IMR-90 (cell line): ENCODE measurements around the gene LYRM4. TPM values are rescaled to one million over a fixed set of nuclear protein-coding genes. Genes with fewer than 3 reads are reported as not detected.

Experiments used
- ATAC-seq: fragments of 200-7000 bp; cut with Tn5 transposase; 2 replicates; pipeline ENCODE4 v1.9.1; 2020; ENCODE audit warnings: low read depth, mild to moderate bottlenecking, moderate library complexity
- BruUV-seq: library from RNA; stranded (reverse); fragments of 400-500 nt; replicated peaks from 2 replicates; lab custom pipeline; 2021; lab: Mats Ljungman, UMichigan
- CTCF ChIA-PET: fragments of 300-600 bp; formaldehyde crosslinking; extraction: SDS; loops from one replicate; lab custom pipeline; 2021; ENCODE audit warnings: antibody characterized with exemption; lab: Yijun Ruan, JAX
- POLR2A ChIA-PET: fragments of 300-600 bp; sonication (Branson Sonifier 250); formaldehyde crosslinking; loops from one replicate; lab custom pipeline; 2022; ENCODE audit warnings: antibody characterized with exemption; ENCODE audit not compliant: unreplicated experiment; lab: Charles Lee
- DNase-seq: peaks from one replicate; pipeline ENCODE4 v3.0.0; 2013
- H2AFZ ChIP-seq: replicated peaks from 2 replicates; pipeline ENCODE3; 2013; ENCODE audit warnings: low read length, mild to moderate bottlenecking; ENCODE audit not compliant: poor library complexity
- H2AK5ac ChIP-seq: 2 replicates; pipeline ENCODE4 v1.6.1; 2013; ENCODE audit warnings: low read depth, low read length, inconsistent platforms
- H2AK9ac ChIP-seq: replicated peaks from 2 replicates; pipeline ENCODE3; 2013; ENCODE audit warnings: mild to moderate bottlenecking, low read depth, low read length, moderate library complexity; ENCODE audit not compliant: poor library complexity
- H2BK120ac ChIP-seq: 2 replicates; pipeline ENCODE4 v1.6.1; 2013; ENCODE audit warnings: low read depth, low read length, inconsistent platforms
- H2BK15ac ChIP-seq: 3 replicates; pipeline ENCODE4 v1.6.1; 2013; ENCODE audit warnings: low read depth, low read length, inconsistent platforms
- H2BK20ac ChIP-seq: 2 replicates; pipeline ENCODE4 v1.6.1; 2013; ENCODE audit warnings: low read depth, mild to moderate bottlenecking, inconsistent platforms, low read length, moderate library complexity
- H2BK5ac ChIP-seq: 2 replicates; pipeline ENCODE4 v1.6.1; 2013; ENCODE audit warnings: mild to moderate bottlenecking, low read depth, low read length, inconsistent platforms; ENCODE audit not compliant: poor library complexity, severe bottlenecking
- H3K14ac ChIP-seq: replicated peaks from 2 replicates; pipeline ENCODE4 v1.6.1; 2013; ENCODE audit warnings: low read depth, low read length, inconsistent platforms
- H3K18ac ChIP-seq: 2 replicates; pipeline ENCODE4 v1.6.1; 2013; ENCODE audit warnings: low read depth, low read length, control low read depth
- H3K23ac ChIP-seq: 2 replicates; pipeline ENCODE4 v1.6.1; 2013; ENCODE audit warnings: low read depth, low read length, inconsistent platforms
- H3K27ac ChIP-seq: 2 replicates; pipeline ENCODE4 v1.5.1; 2013; ENCODE audit warnings: mild to moderate bottlenecking, control low read depth, low read length; ENCODE audit not compliant: insufficient read depth
- H3K27me3 ChIP-seq: 2 replicates; pipeline ENCODE4 v1.6.1; 2013; ENCODE audit warnings: low read length; ENCODE audit not compliant: control insufficient read depth, insufficient read depth
- H3K36me3 ChIP-seq: 2 replicates; pipeline ENCODE4 v1.6.1; 2013; ENCODE audit warnings: low read length, mixed read lengths; ENCODE audit not compliant: control insufficient read depth, insufficient read depth
- H3K4ac ChIP-seq: 2 replicates; pipeline ENCODE4 v1.6.1; 2013; ENCODE audit warnings: low read depth, low read length, inconsistent platforms
- H3K4me1 ChIP-seq: 2 replicates; pipeline ENCODE4 v1.6.1; 2013; ENCODE audit warnings: low read length, mixed read lengths; ENCODE audit not compliant: control insufficient read depth, insufficient read depth
- H3K4me2 ChIP-seq: 2 replicates; pipeline ENCODE4 v1.6.1; 2013; ENCODE audit warnings: low read depth, mild to moderate bottlenecking, control low read depth, low read length, moderate library complexity
- H3K4me3 ChIP-seq: 2 replicates; pipeline ENCODE4 v1.5.1; 2013; ENCODE audit warnings: low read depth, mild to moderate bottlenecking, control low read depth, low read length, moderate library complexity; ENCODE audit not compliant: insufficient read depth
- H3K56ac ChIP-seq: 2 replicates; pipeline ENCODE4 v1.6.1; 2013; ENCODE audit warnings: low read length, inconsistent platforms; ENCODE audit not compliant: insufficient read depth; ENCODE audit errors: extremely low read depth
- H3K79me1 ChIP-seq, 2 experiments: 2 replicates each; pipeline ENCODE4 v1.6.1; 2013; ENCODE audit warnings: low read length in 2 of 2, inconsistent platforms in 1 of 2, low read depth in 1 of 2
- H3K9ac ChIP-seq: 2 replicates; pipeline ENCODE4 v1.6.1; 2013; ENCODE audit warnings: low read depth, low read length, control low read depth
- H3K9me1 ChIP-seq: 2 replicates; pipeline ENCODE4 v1.6.1; 2013; ENCODE audit warnings: low read length, inconsistent platforms; ENCODE audit not compliant: insufficient read depth
- H3K9me3 ChIP-seq: 2 replicates; pipeline ENCODE4 v1.6.1; 2013; ENCODE audit warnings: low read length; ENCODE audit not compliant: control insufficient read depth, insufficient read depth
- H4K20me1 ChIP-seq: 2 replicates; pipeline ENCODE4 v1.6.1; 2013; ENCODE audit warnings: low read length, inconsistent platforms; ENCODE audit not compliant: insufficient read depth
- H4K5ac ChIP-seq: 2 replicates; pipeline ENCODE4 v1.6.1; 2013; ENCODE audit warnings: mild to moderate bottlenecking, low read depth, low read length, control low read depth
- H4K8ac ChIP-seq, 2 experiments: 2 replicates each; pipeline ENCODE4 v1.6.1; 2013; ENCODE audit warnings: low read depth in 2 of 2, low read length in 2 of 2, control low read depth in 1 of 2, inconsistent platforms in 1 of 2
- H4K91ac ChIP-seq: 2 replicates; pipeline ENCODE4 v1.6.1; 2013; ENCODE audit warnings: low read depth, low read length, inconsistent platforms; ENCODE audit not compliant: insufficient read depth
- BHLHE40 ChIP-seq: fragments of 150-350 bp; IDR thresholded peaks from 2 replicates; pipeline ENCODE4 v1.6.1; 2016; ENCODE audit warnings: mild to moderate bottlenecking, low read depth, low read length
- CHD1 ChIP-seq: IDR thresholded peaks from 2 replicates; pipeline ENCODE4 v1.6.1; 2012; ENCODE audit warnings: low read depth, low read length, improper control_type of control experiment
- MAFK ChIP-seq: IDR thresholded peaks from 2 replicates; pipeline ENCODE4 v1.6.1; 2012; ENCODE audit warnings: low read depth, low read length, improper control_type of control experiment
- MAZ ChIP-seq: IDR thresholded peaks from 2 replicates; pipeline ENCODE4 v1.6.1; 2012; ENCODE audit warnings: low read depth, mild to moderate bottlenecking, low read length, improper control_type of control experiment, moderate library complexity, borderline replicate concordance
- MXI1 ChIP-seq: IDR thresholded peaks from 2 replicates; pipeline ENCODE4 v1.6.1; 2012; ENCODE audit warnings: low read depth, mild to moderate bottlenecking, low read length, moderate library complexity, borderline replicate concordance
- NFE2L2 ChIP-seq: fragments of 150-350 bp; IDR thresholded peaks from 2 replicates; pipeline ENCODE4 v1.6.1; 2016; ENCODE audit warnings: low read depth, mild to moderate bottlenecking, low read length
- POLR2A ChIP-seq: IDR thresholded peaks from 2 replicates; pipeline ENCODE4 v1.6.1; 2012; ENCODE audit warnings: mild to moderate bottlenecking, low read depth, low read length
- RAD21 ChIP-seq: IDR thresholded peaks from 2 replicates; pipeline ENCODE4 v1.6.1; 2012; ENCODE audit warnings: low read length, improper control_type of control experiment
- RCOR1 ChIP-seq: IDR thresholded peaks from 2 replicates; pipeline ENCODE4 v1.6.1; 2012; ENCODE audit warnings: mild to moderate bottlenecking, low read length, improper control_type of control experiment; ENCODE audit not compliant: insufficient replicate concordance
- RFX5 ChIP-seq: IDR thresholded peaks from 2 replicates; pipeline ENCODE4 v1.8.0; 2012; ENCODE audit warnings: low read depth, mild to moderate bottlenecking, low read length, moderate library complexity
- SMC3 ChIP-seq: fragments of 150-350 bp; IDR thresholded peaks from 2 replicates; pipeline ENCODE4 v1.6.1; 2016; ENCODE audit warnings: low read depth, mild to moderate bottlenecking, antibody characterized with exemption, low read length, moderate library complexity
- dilution Hi-C: fragments of 300-500 bp; cut with HindIII; formaldehyde crosslinking; loops from one replicate; pipeline ENCODE4 v1.14.3; 2018; ENCODE audit warnings: low sequenced_read_pairs; ENCODE audit not compliant: unreplicated experiment
- in situ Hi-C: fragments of 300-500 bp; cut with MboI; formaldehyde crosslinking; loops from 3 replicates; pipeline ENCODE4 v1.14.3; 2019; ENCODE audit warnings: low sequenced_read_pairs, inconsistent platforms, mixed read lengths
- intact Hi-C: fragments of 100-400 bp; cut with micrococcal nuclease; formaldehyde crosslinking; loops from 2 replicates; pipeline ENCODE4 v1.10.0; 2022
- polyA plus RNA-seq, 3 experiments: library from polyadenylated mRNA; depleted of rRNA; stranded (reverse); fragments of >200 nt; gene quantifications; 2 replicates each; pipeline ENCODE4 v1.2.3, GENCODE V29; 2012; ENCODE audit warnings: low replicate concordance in 1 of 3
- total RNA-seq: library from RNA; depleted of rRNA; stranded (reverse); fragments of >200 nt; gene quantifications from 2 replicates; pipeline ENCODE4 v1.2.3, GENCODE V29; 2012
- TF ChIP-seq, protein P1 (sequence below): fragments of 150-350 bp; IDR thresholded peaks from 2 replicates; pipeline ENCODE4 v1.6.1; 2017; ENCODE audit warnings: mild to moderate bottlenecking, antibody characterized with exemption, low read length, low read depth
- TF ChIP-seq, protein P2 (sequence below): fragments of 150-350 bp; IDR thresholded peaks from 2 replicates; pipeline ENCODE4 v1.6.1; 2016; ENCODE audit warnings: low read depth, mild to moderate bottlenecking, low read length, moderate library complexity, borderline replicate concordance
- TF ChIP-seq, protein P3 (sequence below): conservative IDR thresholded peaks from 2 replicates; pipeline ENCODE4 v1.5.1; 2012; ENCODE audit warnings: mild to moderate bottlenecking, low read depth, low read length, improper control_type of control experiment

The LYRM4 gene
- total and polyA plus RNA-seq, 2 of the 4 experiments (the other 2 are of a cell fraction), result 11.5 to 26.6 TPM

DNA sequence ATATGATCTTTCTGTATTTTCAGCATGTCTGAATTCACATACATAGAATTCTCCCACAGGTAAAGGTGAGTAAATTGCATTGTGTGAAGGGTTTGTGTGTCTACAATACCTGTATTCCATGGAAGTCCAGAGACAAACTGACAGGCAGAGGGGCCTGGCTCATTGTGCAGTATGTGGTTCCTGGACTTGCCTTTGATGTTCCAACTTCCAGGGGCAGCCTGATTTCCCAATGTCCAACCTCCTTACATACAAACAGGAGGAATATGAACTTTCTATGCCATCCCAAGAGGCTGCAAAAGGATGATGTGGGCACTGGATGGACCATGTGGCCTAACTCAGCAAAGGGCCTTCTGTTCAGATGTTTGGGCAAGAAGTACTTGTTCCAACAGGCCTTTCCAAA, 58.5 kb downstream of the LYRM4 start:
- no peaks in the 10 kb centered on the region for H3K27me3 ChIP-seq
- no peak overlapping the region for H3K9ac ChIP-seq
- H2BK20ac ChIP-seq, result no peak overlapping the region
- no peaks in the 10 kb centered on the region for H3K36me3 ChIP-seq
- no peak overlapping the region for H3K4me3 ChIP-seq
- intact Hi-C loops (no loop called here), in situ Hi-C loops (loop anchor here (25.0 kb wide), 1 partner anchor 1335 kb away; no protein-coding TSS in a partner anchor), dilution Hi-C loops (no loop called here)
- H2AFZ ChIP-seq, result no peak overlapping the region
- no peak overlapping the region for H3K23ac ChIP-seq
- TF ChIP-seq RAD21 (no peak), RCOR1 (no peak), MAFK (no peak), NFE2L2 (no peak), RFX5 (no peak), CHD1 (no peak), BHLHE40 (no peak), MXI1 (no peak), SMC3 (no peak), MAZ (no peak), POLR2A (no peak)
- TF ChIP-seq, protein P1, sequence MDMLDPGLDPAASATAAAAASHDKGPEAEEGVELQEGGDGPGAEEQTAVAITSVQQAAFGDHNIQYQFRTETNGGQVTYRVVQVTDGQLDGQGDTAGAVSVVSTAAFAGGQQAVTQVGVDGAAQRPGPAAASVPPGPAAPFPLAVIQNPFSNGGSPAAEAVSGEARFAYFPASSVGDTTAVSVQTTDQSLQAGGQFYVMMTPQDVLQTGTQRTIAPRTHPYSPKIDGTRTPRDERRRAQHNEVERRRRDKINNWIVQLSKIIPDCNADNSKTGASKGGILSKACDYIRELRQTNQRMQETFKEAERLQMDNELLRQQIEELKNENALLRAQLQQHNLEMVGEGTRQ, result no peak
- TF ChIP-seq, protein P2, sequence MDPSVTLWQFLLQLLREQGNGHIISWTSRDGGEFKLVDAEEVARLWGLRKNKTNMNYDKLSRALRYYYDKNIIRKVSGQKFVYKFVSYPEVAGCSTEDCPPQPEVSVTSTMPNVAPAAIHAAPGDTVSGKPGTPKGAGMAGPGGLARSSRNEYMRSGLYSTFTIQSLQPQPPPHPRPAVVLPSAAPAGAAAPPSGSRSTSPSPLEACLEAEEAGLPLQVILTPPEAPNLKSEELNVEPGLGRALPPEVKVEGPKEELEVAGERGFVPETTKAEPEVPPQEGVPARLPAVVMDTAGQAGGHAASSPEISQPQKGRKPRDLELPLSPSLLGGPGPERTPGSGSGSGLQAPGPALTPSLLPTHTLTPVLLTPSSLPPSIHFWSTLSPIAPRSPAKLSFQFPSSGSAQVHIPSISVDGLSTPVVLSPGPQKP, result no peak
- TF ChIP-seq, protein P3, sequence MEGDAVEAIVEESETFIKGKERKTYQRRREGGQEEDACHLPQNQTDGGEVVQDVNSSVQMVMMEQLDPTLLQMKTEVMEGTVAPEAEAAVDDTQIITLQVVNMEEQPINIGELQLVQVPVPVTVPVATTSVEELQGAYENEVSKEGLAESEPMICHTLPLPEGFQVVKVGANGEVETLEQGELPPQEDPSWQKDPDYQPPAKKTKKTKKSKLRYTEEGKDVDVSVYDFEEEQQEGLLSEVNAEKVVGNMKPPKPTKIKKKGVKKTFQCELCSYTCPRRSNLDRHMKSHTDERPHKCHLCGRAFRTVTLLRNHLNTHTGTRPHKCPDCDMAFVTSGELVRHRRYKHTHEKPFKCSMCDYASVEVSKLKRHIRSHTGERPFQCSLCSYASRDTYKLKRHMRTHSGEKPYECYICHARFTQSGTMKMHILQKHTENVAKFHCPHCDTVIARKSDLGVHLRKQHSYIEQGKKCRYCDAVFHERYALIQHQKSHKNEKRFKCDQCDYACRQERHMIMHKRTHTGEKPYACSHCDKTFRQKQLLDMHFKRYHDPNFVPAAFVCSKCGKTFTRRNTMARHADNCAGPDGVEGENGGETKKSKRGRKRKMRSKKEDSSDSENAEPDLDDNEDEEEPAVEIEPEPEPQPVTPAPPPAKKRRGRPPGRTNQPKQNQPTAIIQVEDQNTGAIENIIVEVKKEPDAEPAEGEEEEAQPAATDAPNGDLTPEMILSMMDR, result no peak
- ChIA-PET POLR2A (no interaction called here), CTCF (no interaction called here)
- H4K5ac ChIP-seq, result no peak overlapping the region
- DNase-seq, result no peak
- peaks cover 5% of the 10 kb centered on the region for H3K4me1 ChIP-seq
- no peak overlapping the region for H3K27ac ChIP-seq
- no peak overlapping the region for H3K14ac ChIP-seq
- H3K9me3 ChIP-seq, result no peaks in the 10 kb centered on the region
- peaks cover 12% of the 10 kb centered on the region; the same call in 1 of the 2 replicates for H3K9me1 ChIP-seq
- no peak overlapping the region for H4K91ac ChIP-seq
- H3K18ac ChIP-seq, result no peak overlapping the region
- no peak overlapping the region for H2AK5ac ChIP-seq
- no peak for ATAC-seq
- H2BK5ac ChIP-seq, result no peak overlapping the region
- peaks cover 0 to 8% of the 10 kb centered on the region in 2 experiments; a peak in 1 of 4 replicates for H3K79me1 ChIP-seq
- H2BK15ac ChIP-seq, result no peak overlapping the region
- H3K56ac ChIP-seq, result no peak overlapping the region
- no peak overlapping the region for H2AK9ac ChIP-seq
- no peak overlapping the region for H3K4me2 ChIP-seq
- no peak overlapping the region for H4K8ac ChIP-seq
- no peak overlapping the region for H3K4ac ChIP-seq
- no peaks in the 10 kb centered on the region; the same call in 1 of the 2 replicates for H4K20me1 ChIP-seq
- no TSS peak for BruUV-seq
- no peak overlapping the region for H2BK120ac ChIP-seq
